HG03280 (cell line): Measurements from ENCODE around the gene NOM1.

ENCODE experiments used
- ATAC-seq: cut with Tn5 transposase; IDR thresholded peaks from one replicate; pipeline ENCODE4 v1.9.1; 2021; ENCODE audit warnings: mild to moderate bottlenecking, moderate library complexity; ENCODE audit not compliant: unreplicated experiment

Gene NOM1

GRCh38 chr7:156979007-156979606 is 29.6 kb downstream of the NOM1 start:
- ATAC-seq: no peak

DNA sequence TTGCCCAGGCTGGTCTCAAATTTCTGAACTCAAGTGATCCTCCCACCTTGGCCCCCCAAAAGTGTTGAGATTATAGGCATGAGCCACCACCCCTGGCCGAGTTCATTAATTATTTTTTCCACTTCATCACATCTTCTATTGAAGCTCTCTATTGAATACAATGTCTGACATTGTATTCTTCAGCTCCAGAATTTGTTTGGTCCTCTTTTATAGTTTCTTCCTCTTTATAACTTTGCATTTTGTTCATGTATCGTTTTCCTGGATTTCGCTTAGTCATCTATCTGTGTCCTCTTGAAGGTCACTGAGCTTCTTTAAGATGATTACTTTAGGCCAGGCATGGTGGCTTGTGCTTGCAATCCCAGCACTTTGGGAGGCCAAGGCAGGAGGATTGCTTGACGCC is 30.2 kb downstream of the NOM1 start:
- no peak for ATAC-seq

- no peak for ATAC-seq
These were observed 34.8 kb downstream of the NOM1 start for GRCh38 chr7:156984174-156984891.

GRCh38 chr7:156985101-156985992 is 35.8 kb downstream of the NOM1 start:
- no peak for ATAC-seq

- ATAC-seq: no peak
These were observed 36.9 kb downstream of the NOM1 start for GRCh38 chr7:156986378-156986777.

DNA sequence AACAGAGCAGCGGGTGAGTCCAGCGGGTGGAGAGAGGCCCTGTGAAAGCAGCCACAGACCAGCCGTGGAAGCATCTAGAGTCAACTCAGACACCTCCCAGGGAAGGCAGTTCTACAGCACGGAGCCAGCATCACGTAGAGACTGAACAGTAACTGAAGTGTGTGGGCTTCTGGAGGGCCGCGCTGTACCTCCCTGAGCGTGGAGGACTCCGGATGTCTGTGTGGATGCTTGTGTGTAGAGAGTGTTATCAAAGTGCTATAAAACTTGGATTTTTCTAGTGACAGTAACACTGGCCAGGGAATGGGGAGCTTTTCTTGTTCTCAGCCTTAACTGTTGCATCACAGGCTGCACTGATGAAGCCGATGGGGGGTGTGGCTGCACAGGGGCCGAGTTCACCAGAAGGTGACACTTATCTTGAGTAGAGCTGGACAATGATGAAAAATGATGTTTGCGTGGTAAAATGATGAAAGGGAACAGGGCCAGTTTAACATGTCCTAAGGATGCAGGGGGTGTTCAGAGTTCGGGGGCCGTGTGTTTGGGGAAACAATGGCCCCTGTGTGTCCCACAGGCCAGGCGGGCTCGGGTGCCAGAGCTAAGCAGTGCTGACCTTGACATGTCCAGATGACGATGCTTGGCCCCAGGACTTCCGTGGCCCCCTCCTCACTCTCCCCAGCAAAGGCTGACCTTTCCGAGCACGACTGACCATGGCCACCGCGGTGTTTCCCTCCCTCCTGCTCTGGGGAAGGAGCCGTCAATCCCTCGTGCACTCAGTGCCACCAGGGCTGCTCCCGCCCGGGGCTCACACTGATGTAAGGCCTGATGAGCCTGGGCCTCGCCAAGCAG is 39.1 kb downstream of the NOM1 start:
- ATAC-seq: no peak

GRCh38 chr7:156989766-156990535 is 40.4 kb downstream of the NOM1 start:
- ATAC-seq: no peak

DNA sequence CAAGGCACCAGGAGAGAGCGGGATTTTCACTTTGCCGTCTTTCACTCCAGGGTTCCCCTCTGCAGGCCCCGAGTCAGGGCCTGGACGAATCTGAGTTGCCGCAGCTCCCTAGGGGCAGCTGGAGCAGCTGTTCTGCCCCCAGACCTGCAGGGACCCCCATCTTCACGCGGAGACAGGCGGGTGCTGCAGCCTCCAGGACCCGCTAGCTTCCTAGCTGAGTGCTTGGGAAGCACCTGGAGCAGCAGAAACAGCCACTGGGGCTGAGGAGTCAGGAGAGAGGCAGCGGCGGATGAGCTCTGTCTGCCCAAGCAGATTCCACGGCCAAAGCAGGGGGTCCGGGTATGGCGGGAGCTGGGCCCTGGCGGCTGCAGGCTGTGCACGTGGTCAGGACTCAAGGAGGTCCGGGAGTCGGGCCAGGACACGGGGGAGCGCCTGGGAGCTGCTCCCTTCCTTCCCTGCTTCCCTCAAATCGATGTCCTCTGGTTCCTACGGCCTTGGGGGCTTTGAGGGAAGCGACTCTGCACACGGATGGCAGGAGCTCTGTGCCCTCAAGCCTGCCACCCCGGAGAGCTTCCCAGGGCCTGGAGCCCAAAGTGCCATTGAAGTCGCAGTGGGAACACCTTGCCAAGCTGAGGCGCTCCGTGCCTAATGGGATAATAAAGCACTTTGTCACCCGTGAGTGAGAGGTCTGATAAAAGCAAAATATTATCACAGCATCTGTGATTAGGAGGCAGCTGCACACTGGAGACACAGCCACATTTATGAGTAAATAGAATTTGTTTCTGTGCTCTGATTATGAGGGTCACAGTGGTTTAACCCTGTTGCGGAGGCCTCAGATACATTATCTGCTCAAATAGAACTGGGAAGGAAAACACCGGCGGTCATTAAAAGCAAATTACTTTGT is 43.8 kb downstream of the NOM1 start:
- ATAC-seq: no peak

DNA sequence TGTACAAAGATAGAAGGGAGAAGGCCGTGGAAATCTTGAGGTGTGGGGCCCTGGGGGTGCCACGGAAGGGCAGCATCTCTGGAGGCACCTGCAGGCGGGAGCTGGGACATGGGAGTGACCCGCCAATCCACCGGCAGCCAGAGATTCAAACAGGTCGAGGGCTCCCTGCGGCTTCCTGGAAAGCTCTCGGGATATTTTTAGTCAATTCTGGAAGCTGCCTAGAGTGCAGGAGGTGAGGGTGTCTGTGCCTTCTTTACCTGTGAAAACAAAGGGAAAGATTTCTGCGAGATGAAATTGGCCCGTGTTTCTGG is 44.4 kb downstream of the NOM1 start:
- no peak for ATAC-seq

- ATAC-seq: no peak
These were observed 44.9 kb downstream of the NOM1 start for GRCh38 chr7:156994417-156994816.

DNA sequence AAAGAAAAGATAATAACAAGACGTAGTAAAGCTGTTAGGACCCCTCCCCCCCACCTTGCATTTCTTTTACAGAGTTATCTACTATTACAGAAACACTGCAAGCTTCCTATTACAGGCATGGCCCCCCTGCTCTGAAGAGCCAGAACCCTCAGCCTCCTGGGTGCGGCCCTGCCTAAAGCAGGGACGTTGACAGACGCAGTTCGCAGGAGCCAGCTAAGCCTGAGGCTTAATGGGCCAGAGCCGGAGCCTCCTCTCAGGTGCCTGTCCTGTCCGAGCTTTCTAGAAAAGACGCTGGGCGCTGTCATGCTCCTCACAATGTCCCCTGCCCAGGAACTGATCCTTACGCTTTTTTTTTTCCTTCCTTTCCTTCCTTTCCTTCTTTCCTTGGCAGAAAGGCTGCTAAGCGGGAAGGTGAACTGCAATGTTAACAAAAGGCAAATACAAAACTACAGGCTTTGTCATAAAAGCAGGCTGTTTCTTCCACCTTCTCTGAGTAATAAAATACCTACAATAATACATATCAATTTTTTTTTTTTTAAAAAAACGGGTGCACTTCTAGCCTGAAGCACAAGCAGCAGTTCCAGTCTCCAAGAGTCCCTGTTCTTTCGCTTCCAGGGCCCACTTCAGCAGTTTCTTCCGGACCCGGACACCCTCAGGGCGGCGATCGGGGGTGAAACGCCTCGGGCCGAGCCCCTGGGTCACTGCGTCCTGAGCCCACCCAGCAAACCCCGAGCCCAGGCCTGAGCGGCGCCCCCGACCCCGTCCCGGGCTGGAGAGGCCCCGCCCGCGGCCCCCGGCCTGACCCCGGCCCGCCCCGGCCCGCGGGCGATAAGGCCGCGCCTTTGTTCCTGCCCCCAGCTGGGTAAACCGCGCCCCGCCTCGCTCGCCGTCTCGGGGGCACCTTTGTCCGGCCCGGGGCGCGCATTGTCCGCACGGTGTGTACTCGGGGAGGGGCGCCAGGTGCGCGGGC is 49.8 kb downstream of the NOM1 start:
- ATAC-seq: no peak

- no peak for ATAC-seq
These were observed 50.6 kb downstream of the NOM1 start for GRCh38 chr7:156999958-157000726.

GRCh38 chr7:157000741-157001653 is 51.5 kb downstream of the NOM1 start:
- ATAC-seq: no peak

GRCh38 chr7:157001920-157002818 is 52.7 kb downstream of the NOM1 start:
- ATAC-seq: no peak

GRCh38 chr7:157002819-157003421 is 53.4 kb downstream of the NOM1 start:
- no peak for ATAC-seq
